ENCODE data around the gene AP4B1.

- no peak for TF ChIP-seq POLR2A (IDR thresholded peaks at IDR 0.05)
- no peak for TF ChIP-seq CTCF (IDR thresholded peaks at IDR 0.05)
- no peak for TF ChIP-seq POLR2AphosphoS5 (IDR thresholded peaks at IDR 0.05)
Measured at GRCh38 chr1:113918243-113918642, 13.6 kb upstream of the AP4B1 start.

Measured in breast epithelium (tissue), 3 donors.